HepG2 (cell line): Measurements from ENCODE around the gene HPS1. TPM values are rescaled to one million over a fixed set of nuclear protein-coding genes. Genes with fewer than 3 reads are reported as not detected.

ENCODE experiments used
- AKAP8 ChIP-seq: sonication (generic); formaldehyde crosslinking; IDR thresholded peaks from 2 replicates; pipeline ENCODE4 v1.5.1; 2020; ENCODE audit warnings: mild to moderate bottlenecking, missing genetic modification reagents
- CHD2 ChIP-seq: IDR thresholded peaks from 2 replicates; pipeline ENCODE4 v1.6.1; 2011; ENCODE audit warnings: low read depth, low read length, improper control_type of control experiment
- DNMT3B ChIP-seq: conservative IDR thresholded peaks from 2 replicates; pipeline ENCODE4 v1.6.1; 2016; ENCODE audit warnings: missing biosample characterization, control low read depth
- ETV5 ChIP-seq: IDR thresholded peaks from 2 replicates; pipeline ENCODE4 v1.6.1; 2018; ENCODE audit warnings: missing biosample characterization, missing genetic modification reagents, inconsistent platforms, borderline replicate concordance
- HOXA9 ChIP-seq: sonication (generic); formaldehyde crosslinking; IDR thresholded peaks from 2 replicates; pipeline ENCODE4 v1.8.1; 2022; ENCODE audit warnings: missing genetic modification reagents, mild to moderate bottlenecking, moderate library complexity, borderline replicate concordance
- MEIS2 ChIP-seq: sonication (generic); formaldehyde crosslinking; IDR thresholded peaks from 2 replicates; pipeline ENCODE4 v1.9.0; 2021; ENCODE audit warnings: mild to moderate bottlenecking, missing genetic modification reagents
- NFE2L1 ChIP-seq: sonication (generic); formaldehyde crosslinking; IDR thresholded peaks from 2 replicates; pipeline ENCODE4 v1.4.0; 2020; ENCODE audit warnings: missing genetic modification reagents, mild to moderate bottlenecking, borderline replicate concordance
- POLR2G ChIP-seq: fragments of 200-400 bp; formaldehyde crosslinking; IDR thresholded peaks from 2 replicates; pipeline ENCODE4 v1.6.1; 2018; ENCODE audit warnings: mild to moderate bottlenecking, low read depth, low read length, moderate library complexity
- TEF ChIP-seq: sonication (generic); formaldehyde crosslinking; IDR thresholded peaks from 2 replicates; pipeline ENCODE4 v1.5.0; 2020; ENCODE audit warnings: missing genetic modification reagents
- ZBTB7B ChIP-seq: sonication (generic); formaldehyde crosslinking; IDR thresholded peaks from 2 replicates; pipeline ENCODE4 v1.4.0; 2020; ENCODE audit warnings: missing genetic modification reagents
- ZNF205 ChIP-seq: IDR thresholded peaks from 2 replicates; pipeline ENCODE4 v1.6.1; 2018; ENCODE audit warnings: missing biosample characterization, missing genetic modification reagents
- ZNF280B ChIP-seq: sonication (generic); formaldehyde crosslinking; IDR thresholded peaks from 2 replicates; pipeline ENCODE4 v1.5.0; 2020; ENCODE audit warnings: missing genetic modification reagents, mild to moderate bottlenecking, borderline replicate concordance
- ZNF567 ChIP-seq: sonication (generic); formaldehyde crosslinking; IDR thresholded peaks from 2 replicates; pipeline ENCODE4 v1.8.1; 2023; ENCODE audit warnings: mild to moderate bottlenecking, missing genetic modification reagents, borderline replicate concordance
- ZNF616 ChIP-seq: sonication (generic); formaldehyde crosslinking; IDR thresholded peaks from 2 replicates; pipeline ENCODE4 v1.5.0; 2020; ENCODE audit warnings: low read depth, mild to moderate bottlenecking, missing genetic modification reagents
- ZSCAN12 ChIP-seq: sonication (generic); formaldehyde crosslinking; IDR thresholded peaks from 2 replicates; pipeline ENCODE4 v1.9.0; 2021; ENCODE audit warnings: mild to moderate bottlenecking, missing genetic modification reagents
- polyA plus RNA-seq, 8 experiments: library from polyadenylated mRNA; depleted of rRNA in 3 of 8; stranded (reverse) in 7 of 8; unstranded in 1 of 8; fragments of >200 nt; fragmentation: Illumina TruSeq in 4 of 8; extraction: Trizol in 4 of 8; gene quantifications; 2 replicates each; pipeline versions ENCODE4 v1.2.1 to v1.2.3, GENCODE V29; 2011 to 2016; ENCODE audit warnings: low read depth in 4 of 8, missing spikeins in 1 of 8, mixed read lengths in 1 of 8; ENCODE audit not compliant: insufficient read depth in 1 of 8
- total RNA-seq, 5 experiments: library from RNA; depleted of rRNA; stranded (reverse); fragments of >200 nt; fragmentation: Illumina TruSeq; extraction: Trizol; gene quantifications; 2 replicates each; pipeline ENCODE4 v1.2.3, GENCODE V29; 2016; ENCODE audit warnings: low read depth in 1 of 5
- TF ChIP-seq, protein P1 (sequence below): sonication (generic); formaldehyde crosslinking; IDR thresholded peaks from 2 replicates; pipeline ENCODE4 v1.4.0; 2020; ENCODE audit warnings: missing genetic modification reagents
- TF ChIP-seq, protein P2 (sequence below): sonication (generic); formaldehyde crosslinking; IDR thresholded peaks from 2 replicates; pipeline ENCODE4 v1.5.0; 2020; ENCODE audit warnings: mild to moderate bottlenecking, missing genetic modification reagents, borderline replicate concordance

HPS1 gene
- total and polyA plus RNA-seq, 2 of the 13 experiments (the other 11 are each of a cell fraction or from before 2014, with no cell fraction given) = 24.6 to 25.8 TPM

DNA sequence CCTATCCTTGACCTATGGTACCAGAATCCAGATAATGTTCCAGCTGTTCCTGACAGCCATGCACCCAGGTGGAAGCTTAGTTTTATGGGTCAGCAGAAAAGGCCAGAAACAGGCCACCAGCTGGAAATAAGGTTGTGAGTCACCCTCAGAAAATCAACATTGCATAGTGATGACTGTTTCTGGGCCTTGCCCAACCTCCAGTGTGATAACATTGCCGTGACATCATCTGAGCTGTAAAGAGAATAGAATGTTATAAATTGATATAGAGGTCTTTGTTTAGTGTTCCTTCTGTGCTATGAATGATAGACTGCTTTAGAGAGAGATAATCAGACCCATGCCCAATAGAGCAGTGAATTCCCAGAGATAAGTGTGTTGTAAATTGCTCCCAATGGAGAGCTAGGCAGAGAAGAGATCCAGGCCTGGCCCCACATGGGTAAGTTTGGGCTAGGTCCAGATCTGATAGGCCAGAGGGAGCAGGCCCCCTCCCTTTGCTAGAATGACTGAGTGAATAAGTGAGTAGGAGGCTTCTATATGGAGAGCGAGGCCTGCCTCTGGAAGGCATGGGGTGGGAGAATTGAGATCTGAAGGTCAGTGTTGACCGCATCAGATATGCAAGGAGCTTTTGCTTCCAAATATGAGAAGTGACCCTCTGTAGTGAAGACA is 14.2 kb upstream of the HPS1 start (continued):
- TF ChIP-seq DNMT3B (CRISPR knock-in tag) (no peak), ZNF567 (CRISPR knock-in tag) (no peak), MEIS2 (CRISPR knock-in tag) (no peak), CHD2 (no peak), AKAP8 (no peak), NFE2L1 (CRISPR knock-in tag) (no peak), ZNF280B (no peak), HOXA9 (no peak), ZNF616 (CRISPR knock-in tag) (no peak), TEF (CRISPR knock-in tag) (no peak), ZBTB7B (CRISPR knock-in tag) (no peak), ZSCAN12 (CRISPR knock-in tag) (no peak), ETV5 (CRISPR knock-in tag) (peak; percentile 46; the same call in 1 of the 2 replicates), ZNF205 (CRISPR knock-in tag) (no peak), POLR2G (no peak)
- TF ChIP-seq, protein P1, sequence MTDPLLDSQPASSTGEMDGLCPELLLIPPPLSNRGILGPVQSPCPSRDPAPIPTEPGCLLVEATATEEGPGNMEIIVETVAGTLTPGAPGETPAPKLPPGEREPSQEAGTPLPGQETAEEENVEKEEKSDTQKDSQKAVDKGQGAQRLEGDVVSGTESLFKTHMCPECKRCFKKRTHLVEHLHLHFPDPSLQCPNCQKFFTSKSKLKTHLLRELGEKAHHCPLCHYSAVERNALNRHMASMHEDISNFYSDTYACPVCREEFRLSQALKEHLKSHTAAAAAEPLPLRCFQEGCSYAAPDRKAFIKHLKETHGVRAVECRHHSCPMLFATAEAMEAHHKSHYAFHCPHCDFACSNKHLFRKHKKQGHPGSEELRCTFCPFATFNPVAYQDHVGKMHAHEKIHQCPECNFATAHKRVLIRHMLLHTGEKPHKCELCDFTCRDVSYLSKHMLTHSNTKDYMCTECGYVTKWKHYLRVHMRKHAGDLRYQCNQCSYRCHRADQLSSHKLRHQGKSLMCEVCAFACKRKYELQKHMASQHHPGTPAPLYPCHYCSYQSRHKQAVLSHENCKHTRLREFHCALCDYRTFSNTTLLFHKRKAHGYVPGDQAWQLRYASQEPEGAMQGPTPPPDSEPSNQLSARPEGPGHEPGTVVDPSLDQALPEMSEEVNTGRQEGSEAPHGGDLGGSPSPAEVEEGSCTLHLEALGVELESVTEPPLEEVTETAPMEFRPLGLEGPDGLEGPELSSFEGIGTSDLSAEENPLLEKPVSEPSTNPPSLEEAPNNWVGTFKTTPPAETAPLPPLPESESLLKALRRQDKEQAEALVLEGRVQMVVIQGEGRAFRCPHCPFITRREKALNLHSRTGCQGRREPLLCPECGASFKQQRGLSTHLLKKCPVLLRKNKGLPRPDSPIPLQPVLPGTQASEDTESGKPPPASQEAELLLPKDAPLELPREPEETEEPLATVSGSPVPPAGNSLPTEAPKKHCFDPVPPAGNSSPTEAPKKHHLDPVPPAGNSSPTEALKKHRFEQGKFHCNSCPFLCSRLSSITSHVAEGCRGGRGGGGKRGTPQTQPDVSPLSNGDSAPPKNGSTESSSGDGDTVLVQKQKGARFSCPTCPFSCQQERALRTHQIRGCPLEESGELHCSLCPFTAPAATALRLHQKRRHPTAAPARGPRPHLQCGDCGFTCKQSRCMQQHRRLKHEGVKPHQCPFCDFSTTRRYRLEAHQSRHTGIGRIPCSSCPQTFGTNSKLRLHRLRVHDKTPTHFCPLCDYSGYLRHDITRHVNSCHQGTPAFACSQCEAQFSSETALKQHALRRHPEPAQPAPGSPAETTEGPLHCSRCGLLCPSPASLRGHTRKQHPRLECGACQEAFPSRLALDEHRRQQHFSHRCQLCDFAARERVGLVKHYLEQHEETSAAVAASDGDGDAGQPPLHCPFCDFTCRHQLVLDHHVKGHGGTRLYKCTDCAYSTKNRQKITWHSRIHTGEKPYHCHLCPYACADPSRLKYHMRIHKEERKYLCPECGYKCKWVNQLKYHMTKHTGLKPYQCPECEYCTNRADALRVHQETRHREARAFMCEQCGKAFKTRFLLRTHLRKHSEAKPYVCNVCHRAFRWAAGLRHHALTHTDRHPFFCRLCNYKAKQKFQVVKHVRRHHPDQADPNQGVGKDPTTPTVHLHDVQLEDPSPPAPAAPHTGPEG = no peak
- TF ChIP-seq, protein P2, sequence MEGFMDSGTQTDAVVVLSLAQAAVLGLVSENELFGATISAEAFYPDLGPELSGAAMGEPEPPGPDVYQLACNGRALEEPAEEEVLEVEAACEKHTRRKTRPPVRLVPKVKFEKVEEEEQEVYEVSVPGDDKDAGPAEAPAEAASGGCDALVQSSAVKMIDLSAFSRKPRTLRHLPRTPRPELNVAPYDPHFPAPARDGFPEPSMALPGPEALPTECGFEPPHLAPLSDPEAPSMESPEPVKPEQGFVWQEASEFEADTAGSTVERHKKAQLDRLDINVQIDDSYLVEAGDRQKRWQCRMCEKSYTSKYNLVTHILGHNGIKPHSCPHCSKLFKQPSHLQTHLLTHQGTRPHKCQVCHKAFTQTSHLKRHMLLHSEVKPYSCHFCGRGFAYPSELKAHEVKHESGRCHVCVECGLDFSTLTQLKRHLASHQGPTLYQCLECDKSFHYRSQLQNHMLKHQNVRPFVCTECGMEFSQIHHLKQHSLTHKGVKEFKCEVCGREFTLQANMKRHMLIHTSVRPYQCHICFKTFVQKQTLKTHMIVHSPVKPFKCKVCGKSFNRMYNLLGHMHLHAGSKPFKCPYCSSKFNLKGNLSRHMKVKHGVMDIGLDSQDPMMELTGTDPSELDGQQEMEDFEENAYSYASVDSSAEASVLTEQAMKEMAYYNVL (CRISPR knock-in tag) = no peak
